ENCODE data around the gene ZNF532.
"Not testable (repeated sequence)": the region's sequence is repeated elsewhere in the genome, so short reads cannot be mapped to it uniquely, and the experiment has no call there.

Gene ZNF532

GRCh38 chr18:58864146-58865032 lies at the start of gene ZNF532:
TSS of gene ZNF532 (plus strand) at chr18:58864877. CDS start in a region left out here.
- DNase-seq = peak; percentile 17

- no peak for DNase-seq
These were observed 45.6 kb upstream of the ZNF532 start for GRCh38 chr18:58819051-58819450.

- no peak for DNase-seq
These were observed 44.4 kb upstream of the ZNF532 start for GRCh38 chr18:58820251-58820650.

DNA sequence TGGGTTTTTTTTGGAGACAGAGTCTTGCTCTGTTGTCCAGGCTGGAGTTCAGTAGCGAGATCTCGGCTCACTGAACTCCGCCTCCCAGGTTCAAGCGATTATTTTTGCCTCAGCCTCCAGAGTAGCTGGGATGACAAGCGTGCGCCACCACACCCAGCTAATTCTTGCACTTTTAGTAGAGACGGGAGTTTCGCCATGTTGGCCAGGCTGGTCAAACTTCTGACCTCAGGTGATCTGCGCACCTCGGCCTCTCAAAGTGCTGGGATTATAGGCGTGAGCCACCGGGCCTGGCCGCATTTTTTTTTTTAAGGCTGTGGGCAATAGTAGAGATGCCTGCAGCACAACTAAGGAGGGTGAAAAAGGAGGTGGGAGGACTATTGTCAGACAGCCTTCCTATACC lies 41.7 kb upstream of the ZNF532 start:
- no peak for DNase-seq

DNA sequence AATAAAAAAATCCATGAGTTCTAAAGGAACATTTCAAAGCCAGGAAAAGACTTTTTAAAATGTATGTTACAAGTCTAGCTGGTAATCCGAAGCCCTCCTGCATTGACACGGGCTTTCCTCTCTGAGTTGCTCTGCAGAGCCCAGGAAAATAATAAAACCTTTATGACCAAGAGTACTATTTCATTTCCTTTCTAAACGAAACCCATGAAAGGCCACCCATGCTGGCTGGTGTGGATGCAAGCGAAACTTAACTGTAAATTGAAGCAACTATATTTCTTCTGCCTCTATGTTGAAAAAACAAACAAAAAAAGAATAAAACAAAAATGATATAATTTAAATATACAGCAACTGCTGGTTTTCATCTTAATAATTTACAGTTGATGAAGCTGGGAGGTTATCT lies 41.3 kb upstream of the ZNF532 start:
- no peak for DNase-seq

DNA sequence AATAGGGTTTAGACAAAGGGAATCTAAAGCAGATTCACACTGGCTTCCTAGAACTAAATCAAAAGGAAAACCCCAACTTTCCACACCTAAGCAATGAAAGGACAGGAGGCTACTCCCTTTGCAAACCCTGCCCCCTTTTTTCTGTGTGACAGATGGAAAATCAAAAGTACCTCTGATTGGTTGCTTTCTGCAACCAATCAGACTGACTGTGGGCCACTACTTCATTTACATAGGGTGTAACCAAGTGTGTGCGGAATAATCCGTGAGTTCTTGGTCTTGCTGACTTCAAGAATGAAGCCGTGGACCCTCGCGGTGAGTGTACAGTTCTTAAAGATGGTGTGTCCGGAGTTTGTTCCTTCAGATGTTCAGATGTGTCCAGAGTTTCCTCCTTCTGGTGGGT lies 37.8 kb upstream of the ZNF532 start:
- not testable (repeated sequence) for DNase-seq

- no peak for DNase-seq
These were observed 37.2 kb upstream of the ZNF532 start for GRCh38 chr18:58827428-58827827.

DNA sequence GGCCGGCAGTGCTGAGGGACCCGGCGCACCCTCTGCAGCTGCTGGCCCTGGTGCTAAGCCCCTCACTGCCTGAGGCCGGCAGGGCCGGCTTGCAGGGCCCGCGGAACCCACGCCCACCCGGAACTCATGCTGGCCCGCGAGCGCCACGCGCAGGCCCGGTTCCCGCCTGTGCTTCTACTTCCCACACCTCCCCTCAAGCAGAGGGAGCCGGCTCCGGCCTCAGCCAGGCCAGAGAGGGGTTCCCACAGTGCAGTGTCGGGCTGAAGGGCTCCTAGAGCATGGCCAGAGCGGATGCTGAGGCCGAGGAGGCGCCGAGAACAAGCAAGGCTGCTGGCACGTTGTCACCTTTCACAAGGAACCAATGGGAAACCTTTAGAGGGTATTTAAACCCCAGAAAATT lies 36.8 kb upstream of the ZNF532 start:
- no peak for DNase-seq

DNA sequence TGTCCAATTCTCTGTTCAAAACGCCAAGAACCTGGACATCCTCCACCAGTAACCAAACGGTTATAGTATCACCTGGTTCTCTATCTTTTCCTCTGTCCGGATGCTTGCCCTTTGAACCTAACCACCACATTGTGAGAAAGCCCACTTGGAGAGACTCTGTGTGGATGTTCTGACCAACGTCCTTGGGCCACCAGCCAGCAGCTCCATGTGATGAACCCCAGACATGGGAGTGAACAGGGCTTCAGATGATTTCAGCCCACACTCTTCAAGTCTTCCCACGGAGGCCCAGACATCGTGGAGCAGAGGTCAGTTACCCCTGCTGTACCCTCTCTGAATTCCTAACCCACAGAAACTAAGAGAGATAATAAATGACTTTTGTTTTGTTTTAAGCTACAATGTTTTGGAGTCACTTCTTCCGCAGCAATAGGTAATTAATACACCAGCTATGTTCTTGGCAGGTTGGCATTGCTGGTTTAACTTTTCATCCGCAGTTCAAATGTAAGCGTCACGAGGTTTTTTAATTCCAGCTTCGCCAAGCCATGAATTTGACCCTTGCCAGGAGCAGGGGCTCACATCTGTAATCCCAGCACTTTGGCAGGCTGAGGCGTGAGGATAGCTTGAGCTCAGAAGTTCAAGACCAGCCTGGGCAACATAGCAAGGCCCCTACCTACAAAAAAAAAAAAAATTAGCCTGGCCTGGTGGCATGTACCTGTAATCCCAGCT lies 36.1 kb upstream of the ZNF532 start:
- DNase-seq = no peak

GRCh38 chr18:58829263-58829662 lies 35.4 kb upstream of the ZNF532 start:
- no peak for DNase-seq

GRCh38 chr18:58829886-58830285 lies 34.8 kb upstream of the ZNF532 start:
- DNase-seq = not testable (repeated sequence)

GRCh38 chr18:58831606-58832005 lies 33.1 kb upstream of the ZNF532 start:
- DNase-seq = no peak

DNA sequence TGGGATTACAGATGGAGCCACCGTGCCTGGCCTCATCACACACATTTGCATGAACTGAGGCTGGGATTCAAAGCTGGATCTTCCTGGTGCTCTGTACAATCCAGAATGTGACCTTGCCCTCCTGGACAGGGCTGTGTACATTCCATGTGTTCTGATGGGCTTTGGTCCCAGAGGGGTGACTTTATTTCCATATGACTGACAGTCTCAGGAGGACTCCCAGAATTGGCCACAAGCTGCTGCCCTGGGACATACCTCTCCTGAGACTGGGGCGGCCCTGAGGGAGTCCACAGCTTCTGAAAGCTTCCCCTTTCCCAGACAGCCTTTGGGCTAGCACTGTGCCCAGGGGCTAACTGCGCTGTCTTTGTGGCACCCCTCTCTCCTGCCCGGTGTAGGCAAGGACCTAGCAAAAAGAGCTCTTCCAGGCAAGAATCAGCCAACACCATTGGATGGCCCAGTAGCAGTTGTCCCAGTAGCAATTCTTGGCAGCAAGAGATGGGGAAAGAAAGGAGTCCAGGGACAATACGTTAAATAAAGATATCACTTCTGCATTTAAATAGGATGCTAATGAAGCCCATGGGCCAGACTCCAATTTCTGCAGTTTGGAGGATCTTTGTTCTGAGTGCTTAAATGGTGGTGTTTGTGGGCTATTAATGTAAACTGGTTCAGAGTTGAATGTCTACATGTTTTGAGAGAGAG lies 26.4 kb upstream of the ZNF532 start:
- DNase-seq = no peak

DNA sequence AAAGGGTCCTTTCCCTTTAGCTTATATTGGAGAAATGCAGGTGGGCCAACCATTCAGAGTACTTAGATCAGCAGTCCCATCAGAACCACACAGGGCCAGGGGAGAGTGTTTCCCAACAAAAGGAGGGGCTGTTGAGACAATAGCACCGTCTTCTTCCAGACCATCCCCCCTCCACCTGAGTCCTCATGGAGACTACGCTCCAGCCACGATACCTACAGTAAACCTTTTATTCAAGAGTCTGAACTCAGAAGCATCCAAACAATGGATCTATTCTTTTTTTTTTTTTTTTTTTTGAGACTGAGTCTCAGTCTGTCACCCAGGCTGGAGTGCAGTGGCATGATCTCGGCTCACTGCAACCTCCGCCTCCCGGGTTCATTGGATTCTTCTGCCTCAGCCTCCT lies 25.7 kb upstream of the ZNF532 start:
- DNase-seq = no peak

GRCh38 chr18:58842978-58843687 lies 21.5 kb upstream of the ZNF532 start:
- no peak for DNase-seq

GRCh38 chr18:58843688-58844035 lies 21.0 kb upstream of the ZNF532 start:
- no peak for DNase-seq

DNA sequence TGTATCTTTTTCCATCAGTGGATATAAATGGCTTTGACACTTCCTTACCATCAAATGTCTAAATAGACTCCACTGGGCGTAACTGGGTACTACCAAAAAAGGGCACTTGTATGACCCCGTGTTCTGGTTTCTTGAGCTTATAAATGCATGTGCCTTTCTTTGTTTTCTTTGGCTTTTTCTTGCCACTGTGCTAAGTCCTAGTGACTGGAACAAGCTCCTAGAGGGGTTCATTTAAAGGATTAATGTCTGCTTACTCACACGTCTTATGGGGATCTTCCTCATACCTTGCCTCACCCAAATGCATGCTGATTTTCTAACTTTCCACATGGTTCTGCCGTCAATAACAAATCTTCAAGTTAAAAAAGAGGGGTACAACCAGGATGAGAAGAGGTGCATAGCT lies 19.8 kb upstream of the ZNF532 start:
- DNase-seq = no peak

GRCh38 chr18:58845928-58846724 lies 18.6 kb upstream of the ZNF532 start:
- DNase-seq = no peak

- no peak for DNase-seq
These were observed 17.1 kb upstream of the ZNF532 start for GRCh38 chr18:58847383-58848071.

DNA sequence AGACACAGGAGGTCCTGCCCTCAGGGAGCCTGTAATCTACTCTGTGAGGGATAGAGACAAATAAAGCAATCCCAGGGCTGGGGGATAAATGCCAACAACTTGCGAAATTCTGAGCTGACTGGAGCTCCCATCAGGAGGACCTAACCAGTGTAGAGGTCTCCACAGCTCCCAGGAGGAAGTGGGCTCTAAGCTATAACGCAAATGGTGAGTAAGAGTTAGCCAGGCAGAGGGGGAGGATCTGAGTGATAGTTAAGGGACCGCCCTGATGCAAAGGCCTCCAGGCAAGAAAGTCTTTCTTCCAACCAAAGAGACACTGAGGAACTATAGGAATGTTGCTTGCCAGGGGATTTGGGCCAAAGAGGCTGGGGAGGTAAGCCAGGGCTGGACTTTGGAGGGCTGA lies 16.0 kb upstream of the ZNF532 start:
- no peak for DNase-seq

DNA sequence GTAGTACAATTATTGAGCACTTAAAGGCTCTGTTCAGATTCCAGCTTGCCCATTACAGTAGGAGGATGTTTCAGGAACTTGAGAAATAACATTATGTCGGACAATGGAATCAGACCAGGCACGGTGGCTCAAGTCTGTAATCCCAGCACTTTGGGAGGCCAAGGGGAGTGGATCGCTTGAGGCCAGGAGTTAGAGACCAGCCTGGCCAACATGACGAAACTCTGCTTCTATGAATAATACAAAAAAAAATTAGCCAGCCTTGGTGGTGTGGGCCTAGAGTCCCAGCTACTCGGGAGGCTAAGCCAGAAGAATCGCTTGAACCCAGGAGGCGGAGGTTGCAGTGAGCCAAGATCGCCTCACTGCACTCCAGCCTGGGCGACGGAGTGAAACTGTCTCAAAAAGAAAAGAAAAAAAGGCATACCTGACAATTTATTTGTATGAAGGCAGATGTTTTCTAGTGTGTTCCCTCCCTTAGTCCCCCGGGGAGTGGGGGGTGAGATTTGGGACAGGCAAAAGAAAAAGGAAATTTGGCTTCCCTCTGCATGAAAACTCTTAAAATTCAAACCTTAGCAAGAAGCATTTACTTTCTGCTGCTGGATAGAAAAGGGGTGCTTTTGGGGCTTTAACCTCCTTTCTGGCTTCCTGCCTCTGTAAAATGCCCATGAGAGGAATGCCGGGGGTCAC lies 13.7 kb upstream of the ZNF532 start:
- no peak for DNase-seq
